GM12874 (cell line): Measurements from ENCODE around the gene NAT16.

Source experiments
- TF ChIP-seq, protein P1 (sequence below): IDR thresholded peaks from 2 replicates; pipeline ENCODE4 v1.5.1; 2011; ENCODE audit warnings: low read depth, mild to moderate bottlenecking, control low read depth, low read length, moderate library complexity; ENCODE audit not compliant: insufficient read depth

Gene NAT16

DNA sequence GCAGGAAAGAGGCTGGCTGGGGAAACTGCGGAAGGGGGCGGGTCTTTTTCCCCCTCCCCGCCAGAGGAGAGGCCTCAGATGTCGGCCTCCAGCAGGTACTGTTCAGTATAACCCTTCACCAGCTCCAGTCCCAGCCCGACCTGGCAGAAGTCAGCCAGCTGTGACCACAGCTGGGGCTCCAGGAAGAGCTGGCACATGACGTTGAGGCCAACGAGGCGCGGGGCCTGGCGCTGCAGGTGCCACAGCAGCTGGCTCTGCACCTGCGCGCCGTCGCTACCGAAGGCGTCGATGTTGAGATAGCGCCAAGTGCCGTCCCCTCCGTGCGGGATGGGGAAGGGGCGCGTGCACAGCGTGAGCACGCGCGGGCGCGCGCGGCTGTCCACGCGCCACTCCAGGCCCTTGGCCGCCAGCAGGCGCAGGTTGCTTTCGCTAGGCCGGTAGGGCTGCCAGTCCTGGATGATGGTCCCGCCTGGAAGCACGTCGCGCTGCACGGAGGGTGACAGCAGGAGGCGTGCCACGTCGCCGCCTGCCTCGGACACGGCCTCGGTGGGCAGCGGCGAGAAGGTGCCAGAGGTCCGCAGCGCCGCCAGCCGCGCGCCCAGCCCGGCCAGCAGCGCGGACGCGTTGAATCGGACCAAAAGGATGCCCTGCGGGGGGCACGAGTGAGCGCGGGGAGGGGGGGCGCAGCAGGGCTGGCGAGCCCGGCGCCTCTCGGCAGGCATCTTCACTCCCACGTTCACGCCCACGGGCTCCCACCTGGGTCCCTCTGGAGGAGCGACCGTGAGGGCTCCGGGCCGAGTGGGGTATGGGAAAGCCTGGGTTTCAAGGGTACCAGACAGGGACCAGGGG, 7.9 kb downstream of the NAT16 start:
- TF ChIP-seq, protein P1, sequence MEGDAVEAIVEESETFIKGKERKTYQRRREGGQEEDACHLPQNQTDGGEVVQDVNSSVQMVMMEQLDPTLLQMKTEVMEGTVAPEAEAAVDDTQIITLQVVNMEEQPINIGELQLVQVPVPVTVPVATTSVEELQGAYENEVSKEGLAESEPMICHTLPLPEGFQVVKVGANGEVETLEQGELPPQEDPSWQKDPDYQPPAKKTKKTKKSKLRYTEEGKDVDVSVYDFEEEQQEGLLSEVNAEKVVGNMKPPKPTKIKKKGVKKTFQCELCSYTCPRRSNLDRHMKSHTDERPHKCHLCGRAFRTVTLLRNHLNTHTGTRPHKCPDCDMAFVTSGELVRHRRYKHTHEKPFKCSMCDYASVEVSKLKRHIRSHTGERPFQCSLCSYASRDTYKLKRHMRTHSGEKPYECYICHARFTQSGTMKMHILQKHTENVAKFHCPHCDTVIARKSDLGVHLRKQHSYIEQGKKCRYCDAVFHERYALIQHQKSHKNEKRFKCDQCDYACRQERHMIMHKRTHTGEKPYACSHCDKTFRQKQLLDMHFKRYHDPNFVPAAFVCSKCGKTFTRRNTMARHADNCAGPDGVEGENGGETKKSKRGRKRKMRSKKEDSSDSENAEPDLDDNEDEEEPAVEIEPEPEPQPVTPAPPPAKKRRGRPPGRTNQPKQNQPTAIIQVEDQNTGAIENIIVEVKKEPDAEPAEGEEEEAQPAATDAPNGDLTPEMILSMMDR: no peak

DNA sequence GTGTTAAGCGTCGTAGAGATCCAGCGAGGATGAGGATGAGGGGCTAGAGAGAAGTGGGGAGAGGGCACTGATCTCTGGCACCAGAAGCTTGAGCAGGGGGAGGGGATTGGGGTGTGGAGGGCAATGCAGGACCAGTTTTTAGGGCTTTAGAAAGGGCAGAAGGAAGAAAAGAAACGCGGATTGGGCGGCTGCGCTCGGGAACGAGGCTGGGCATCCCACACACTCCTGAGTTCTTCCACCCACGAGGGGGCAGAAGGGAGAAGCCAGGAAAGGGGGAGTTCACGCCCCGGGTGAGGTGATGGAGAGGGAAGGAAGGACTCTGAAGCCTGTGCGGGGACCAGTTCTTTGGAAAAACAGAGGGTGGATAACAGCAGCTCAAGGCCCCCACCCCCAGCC, 8.7 kb downstream of the NAT16 start:
- TF ChIP-seq, protein P1: no peak

DNA sequence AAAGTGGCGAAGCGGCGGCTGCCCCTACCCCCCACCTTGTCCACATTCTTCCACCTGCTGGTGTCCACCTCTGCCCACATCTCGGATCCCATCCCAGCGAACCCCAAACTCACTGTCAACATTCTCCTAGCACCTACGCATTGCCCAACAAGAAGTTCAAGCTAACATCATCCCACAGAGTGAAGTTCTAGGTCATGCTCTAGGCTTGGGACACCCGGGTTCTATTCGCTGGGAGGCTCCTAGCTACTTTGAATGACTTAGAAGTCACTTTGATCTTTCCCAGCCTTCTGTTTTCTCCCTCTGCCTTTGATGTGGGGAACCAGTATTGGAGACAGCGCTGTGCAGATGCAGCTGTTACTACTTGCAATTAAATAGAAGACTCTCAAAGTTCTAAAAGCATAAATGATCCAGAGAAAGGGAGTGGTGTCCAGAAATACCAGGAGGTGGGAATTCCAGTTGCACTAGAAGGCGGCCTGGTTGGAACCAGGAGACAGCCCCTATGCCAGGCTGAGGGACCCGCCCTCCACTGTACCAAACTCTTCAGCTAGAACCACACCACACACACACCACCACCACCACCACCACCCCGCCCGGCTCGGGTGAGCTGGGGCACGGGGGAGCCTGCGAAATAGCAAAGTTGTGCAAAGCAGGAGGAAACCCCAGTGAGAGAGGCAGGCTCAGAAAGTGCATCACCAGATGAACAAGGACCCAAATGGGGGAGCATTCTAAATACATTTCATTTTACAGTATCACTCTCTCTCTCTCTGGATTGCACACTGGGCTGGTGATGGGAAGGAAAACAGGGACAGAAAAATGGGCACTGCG, 9.3 kb downstream of the NAT16 start:
- TF ChIP-seq, protein P1: no peak

DNA sequence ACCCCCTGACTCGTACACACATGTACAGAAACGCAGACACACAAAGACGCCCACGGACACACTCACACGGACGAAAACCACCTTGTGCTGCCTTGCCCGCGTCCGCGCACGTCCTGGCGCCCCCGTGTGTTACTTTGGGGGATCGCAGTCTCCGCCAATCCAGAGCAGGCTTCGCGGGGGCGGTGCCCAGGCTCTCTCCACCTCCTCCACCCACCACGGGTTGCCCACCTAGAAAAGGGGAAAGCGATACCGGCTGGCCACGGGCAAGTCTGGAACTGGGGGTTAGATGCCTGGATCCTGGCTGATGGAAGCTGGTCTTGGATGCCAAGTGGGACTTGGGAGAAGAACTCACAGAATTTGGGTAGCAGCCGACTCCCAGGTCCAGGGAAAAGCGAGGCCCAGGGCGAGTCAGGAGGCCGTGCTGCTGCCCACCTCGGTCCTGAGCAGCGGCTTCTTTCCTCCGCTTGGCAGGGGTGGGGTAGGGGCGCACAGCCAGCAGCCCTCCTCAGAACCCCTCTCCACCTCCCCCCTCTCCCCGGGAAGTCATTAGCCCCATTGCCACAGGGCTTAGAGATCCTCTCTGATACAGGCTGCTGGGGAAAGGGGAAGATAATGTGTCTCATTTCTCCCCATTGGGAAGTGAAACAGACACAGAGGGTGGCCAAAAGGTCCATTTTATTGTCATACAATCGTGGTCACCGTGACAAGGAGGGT, 10.1 kb downstream of the NAT16 start:
- TF ChIP-seq, protein P1: peak; percentile 97

DNA sequence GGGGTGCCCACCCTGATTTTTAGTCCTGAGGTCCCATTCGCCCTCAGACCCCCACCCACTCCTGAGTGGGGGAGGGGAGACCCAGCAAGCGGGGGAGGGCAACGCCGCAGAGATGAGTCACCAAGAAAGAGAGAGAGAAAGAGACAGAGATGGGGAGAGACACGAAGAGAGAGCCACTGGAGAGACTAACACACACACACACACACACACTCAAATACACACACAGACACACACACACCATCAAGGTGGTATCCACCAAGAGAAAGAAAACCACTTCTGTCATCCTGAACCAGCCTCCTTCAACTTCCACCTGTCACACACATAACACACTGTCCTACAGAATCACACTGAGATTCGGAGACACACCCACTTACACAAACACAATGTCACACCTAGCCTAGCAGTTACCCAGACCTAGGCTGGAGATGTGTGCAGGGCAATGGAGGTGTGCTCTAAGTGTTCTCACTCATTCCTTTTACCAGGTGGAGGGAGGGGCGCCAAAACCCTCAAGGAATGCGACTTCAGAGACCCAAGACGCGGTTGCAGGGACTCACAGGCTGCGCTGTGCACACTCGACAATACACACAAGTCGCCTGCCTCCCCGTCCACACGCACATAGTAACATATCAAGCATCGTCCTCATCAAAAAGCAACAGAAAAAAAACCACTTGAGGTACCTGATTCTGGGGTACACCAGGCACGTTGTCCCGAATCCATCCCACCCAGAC, 10.8 kb downstream of the NAT16 start:
- TF ChIP-seq, protein P1: no peak

DNA sequence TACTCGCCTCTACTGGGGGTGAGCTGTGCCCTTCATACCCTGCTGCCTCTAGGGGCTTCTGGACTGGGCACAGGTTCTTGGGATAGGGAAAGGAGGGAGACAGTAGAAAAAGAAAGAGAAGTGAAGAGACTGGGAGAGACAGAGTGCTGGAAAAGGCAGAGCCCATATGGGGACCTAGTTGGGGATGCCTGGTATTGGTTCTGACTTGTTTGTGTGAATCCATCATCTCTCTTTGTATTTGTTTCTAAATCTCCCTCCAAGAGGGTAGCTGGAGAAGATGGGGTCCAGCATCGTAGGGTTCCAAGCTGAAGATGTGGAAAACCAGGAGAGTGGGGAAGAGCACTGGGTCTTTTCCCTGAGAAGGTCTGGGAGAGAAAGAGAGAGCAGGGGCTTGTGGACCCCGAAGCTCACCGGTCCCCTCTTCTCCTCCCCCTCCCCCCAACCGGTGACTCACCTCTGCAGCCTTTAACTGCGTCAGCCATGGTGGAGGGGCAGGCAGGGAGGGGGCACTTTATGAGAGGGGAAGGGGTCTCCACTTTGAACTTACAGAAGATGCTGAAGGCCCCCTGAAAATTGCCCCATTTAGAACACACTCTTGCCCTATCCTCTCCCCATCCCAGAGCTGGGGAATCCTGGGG, 11.6 kb downstream of the NAT16 start:
- TF ChIP-seq, protein P1: no peak
